NCI-H226 (cell line): ENCODE results near the gene RABL6.
A peak's percentile ranks its signal among the peaks of the same experiment; 100 is the strongest.

Experiments used
- DNase-seq: peaks from one replicate; pipeline ENCODE4 v3.0.0-alpha.2; 2015

RABL6 gene

DNA sequence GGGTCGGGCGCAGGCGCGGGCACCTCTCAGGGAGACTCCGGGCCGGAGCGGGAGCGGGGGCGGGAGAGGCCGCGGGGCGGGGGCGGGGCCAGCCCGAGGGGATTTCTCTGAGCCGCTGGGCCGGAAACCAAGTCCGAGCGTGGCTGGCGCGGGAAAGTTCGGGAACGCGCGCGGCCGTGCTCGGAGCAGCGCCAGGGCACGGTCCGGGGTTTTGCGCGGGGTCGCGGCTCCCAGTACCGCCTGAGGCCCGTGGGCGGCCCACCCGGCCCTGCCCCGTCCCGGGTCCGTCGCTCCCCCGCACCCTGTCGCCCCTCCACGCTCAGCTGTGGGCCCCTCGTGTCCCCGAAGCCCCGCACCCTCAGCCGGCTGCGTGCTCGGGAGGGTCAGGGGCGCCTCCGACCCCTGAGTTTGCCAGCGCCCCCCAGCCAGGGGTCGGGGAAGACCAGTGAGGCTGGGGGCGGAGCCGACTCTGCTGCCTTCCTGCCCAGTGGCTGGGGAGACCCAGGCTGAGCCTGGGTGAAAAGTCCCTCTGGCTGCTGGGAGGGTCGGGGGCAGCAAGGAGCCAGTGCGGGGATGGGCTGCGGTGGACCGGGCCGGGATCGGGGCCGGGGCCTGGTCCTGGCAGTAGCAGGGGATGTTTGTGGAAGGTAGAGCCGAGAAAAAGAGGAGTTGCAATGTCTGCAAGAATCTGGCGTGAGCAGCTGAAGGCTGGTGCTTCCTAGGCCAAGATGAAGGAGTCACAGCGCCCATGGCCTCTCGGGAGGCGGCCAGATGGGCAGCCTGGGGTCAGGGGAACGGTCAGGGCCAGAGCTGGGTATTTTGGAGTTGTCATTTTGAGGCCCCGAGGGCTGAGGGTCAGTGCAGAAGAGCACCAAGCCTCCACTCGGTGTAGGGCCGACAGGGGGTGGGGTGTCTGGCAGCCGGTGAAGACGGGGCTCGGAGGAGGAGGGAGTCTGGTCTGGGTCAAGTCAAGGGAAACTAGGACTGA lies 79.2 kb downstream of the RABL6 start:
- peak; percentile 16 for DNase-seq

DNA sequence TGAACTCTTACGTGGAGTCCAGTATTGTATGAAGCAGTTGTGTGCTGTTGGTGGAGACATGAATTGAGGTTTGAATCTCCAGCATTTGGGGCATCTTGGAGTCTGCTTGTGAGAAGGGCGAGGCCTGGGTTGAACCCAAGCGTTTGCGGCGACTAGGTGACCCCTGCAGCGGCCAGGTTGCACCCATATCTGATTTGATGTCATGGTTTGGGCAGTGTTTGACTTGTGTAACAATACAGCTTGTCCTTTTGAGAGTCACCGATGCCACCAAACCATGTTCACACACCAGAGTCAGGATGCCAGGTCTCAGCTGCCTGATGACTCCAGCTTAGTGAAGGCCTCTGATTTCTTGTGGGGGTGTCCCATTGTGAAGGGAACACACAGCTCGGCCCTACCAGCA lies 80.7 kb downstream of the RABL6 start:
- no peak for DNase-seq

DNA sequence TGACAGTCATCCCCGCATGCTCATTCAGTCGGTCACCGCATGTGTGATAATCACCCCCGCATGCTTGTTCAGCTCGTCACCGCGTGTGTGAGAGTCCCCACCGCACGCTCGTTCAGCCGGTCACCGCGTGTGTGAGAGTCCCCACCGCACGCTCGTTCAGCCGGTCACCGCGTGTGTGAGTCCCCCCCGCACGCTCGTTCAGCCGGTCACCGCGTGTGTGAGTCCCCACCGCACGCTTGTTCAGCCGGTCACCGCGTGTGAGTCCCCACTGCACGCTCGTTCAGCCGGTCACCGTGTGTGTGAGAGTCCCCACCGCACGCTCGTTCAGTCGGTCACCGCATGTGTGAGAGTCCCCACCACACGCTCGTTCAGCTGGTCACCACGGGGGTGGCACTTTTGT lies 82.1 kb downstream of the RABL6 start:
- no peak for DNase-seq

DNA sequence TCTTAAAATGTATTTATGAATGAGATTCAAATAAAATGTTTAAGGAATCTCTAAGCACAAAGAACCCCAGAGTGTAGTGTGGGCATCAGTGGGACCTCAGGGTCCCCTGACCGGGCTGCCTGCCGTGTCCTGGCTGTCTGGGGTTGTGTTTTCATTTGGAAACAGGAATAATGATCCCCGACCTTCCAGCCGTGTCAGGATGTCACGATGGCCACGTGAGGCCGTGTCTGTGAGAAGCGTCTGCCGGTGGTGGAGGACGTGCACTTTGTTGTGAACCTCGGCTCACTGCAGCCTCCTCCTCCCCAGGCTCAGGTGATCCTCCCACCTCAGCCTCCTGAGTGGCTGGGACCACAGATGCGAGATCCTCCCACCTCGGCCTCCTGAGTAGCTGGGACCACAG lies 82.9 kb downstream of the RABL6 start:
- DNase-seq: no peak
